Measurements from ENCODE around the gene MED27. TPM values are rescaled to one million over a fixed set of nuclear protein-coding genes. Genes with fewer than 3 reads are reported as not detected.

Gene MED27
- total and polyA plus RNA-seq, 5 donors from 2014 or later, result 28.7 to 58.5 (median 45.9) TPM

DNA sequence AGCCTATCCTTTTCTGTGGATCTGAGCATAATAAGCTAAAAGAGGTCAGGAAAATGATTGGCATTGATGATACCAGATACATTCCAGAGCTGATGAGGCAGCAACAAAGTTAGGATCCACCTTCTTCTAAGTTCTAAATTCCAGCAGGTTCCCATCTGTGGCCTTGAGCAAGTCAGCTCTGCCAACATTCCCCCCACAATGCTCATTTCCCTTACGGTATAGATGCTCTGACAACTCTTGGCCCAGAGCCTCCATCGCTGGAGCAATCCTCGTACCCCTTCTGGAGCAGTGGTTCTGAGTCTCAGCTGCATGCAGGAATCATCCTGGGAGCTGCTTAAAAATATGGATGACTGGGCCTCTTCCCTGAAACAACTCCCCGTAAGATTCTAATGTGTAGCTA lies 78.1 kb downstream of the MED27 start:
- no peak overlapping the region for H3K4me3 ChIP-seq (ENCODE audit: low read depth, low read length)
- DNase-seq (no peak), ATAC-seq (ENCODE audit: low read depth in 2 of 2) (no peak)
- H3K36me3 Mint-ChIP-seq, result peaks cover 25% of the 10 kb centered on the region
- H3K27ac Mint-ChIP-seq, result no peak overlapping the region
- no peaks in the 10 kb centered on the region for H3K9me3 Mint-ChIP-seq
- no peak overlapping the region for H3K27ac ChIP-seq (ENCODE audit: insufficient read depth, low read length, poor library complexity, severe bottlenecking)
- H3K4me1 ChIP-seq (ENCODE audit: control insufficient read depth, insufficient read depth, low read length, poor library complexity, severe bottlenecking), result peaks cover 4% of the 10 kb centered on the region
- no peaks in the 10 kb centered on the region for H3K9me3 ChIP-seq (ENCODE audit: control insufficient read depth in 2 of 2, low read length in 2 of 2)
- H3K4me1 Mint-ChIP-seq, result peaks cover 15 to 47% (median 23%) of the 10 kb centered on the region in 4 donors
- no peaks in the 10 kb centered on the region for H3K27me3 ChIP-seq (ENCODE audit: control insufficient read depth, insufficient read depth, low read length)
- H3K36me3 ChIP-seq (ENCODE audit: control insufficient read depth, insufficient read depth, low read length), result no peaks in the 10 kb centered on the region
- H3K4me3 Mint-ChIP-seq, result no peak overlapping the region
- no peaks in the 10 kb centered on the region for H3K27me3 Mint-ChIP-seq

- H3K27me3 ChIP-seq (ENCODE audit: control insufficient read depth, insufficient read depth, low read length), result no peaks in the 10 kb centered on the region
- H3K4me1 ChIP-seq (ENCODE audit: control insufficient read depth, insufficient read depth, low read length, poor library complexity, severe bottlenecking), result peaks cover 4% of the 10 kb centered on the region
- H3K9me3 ChIP-seq (ENCODE audit: control insufficient read depth in 2 of 2, low read length in 2 of 2), result no peaks in the 10 kb centered on the region
- DNase-seq, result no peak
- H3K4me3 Mint-ChIP-seq, result no peak overlapping the region
- H3K4me1 Mint-ChIP-seq, result peaks cover 15 to 47% (median 21%) of the 10 kb centered on the region in 4 donors
- H3K27me3 Mint-ChIP-seq, result no peaks in the 10 kb centered on the region
- no peaks in the 10 kb centered on the region for H3K9me3 Mint-ChIP-seq
- H3K36me3 Mint-ChIP-seq, result peaks cover 32% of the 10 kb centered on the region
- H3K27ac ChIP-seq (ENCODE audit: insufficient read depth, low read length, poor library complexity, severe bottlenecking), result no peak overlapping the region
- H3K36me3 ChIP-seq (ENCODE audit: control insufficient read depth, insufficient read depth, low read length), result peaks cover 3% of the 10 kb centered on the region
- no peak overlapping the region for H3K27ac Mint-ChIP-seq
- H3K4me3 ChIP-seq (ENCODE audit: low read depth, low read length), result no peak overlapping the region
- ATAC-seq (ENCODE audit: low read depth in 2 of 2), result no peak
These were observed 79.0 kb downstream of the MED27 start for GRCh38 chr9:132000659-132001058.

- H3K27me3 Mint-ChIP-seq, result peaks cover 3% of the 10 kb centered on the region
- peaks cover 32% of the 10 kb centered on the region for H3K36me3 Mint-ChIP-seq
- Histone ChIP-seq H3K27ac (ENCODE audit: insufficient read depth, low read length, poor library complexity, severe bottlenecking) (no peak overlapping the region), H3K36me3 (ENCODE audit: control insufficient read depth, insufficient read depth, low read length) (peaks cover 6% of the 10 kb centered on the region), H3K4me3 (ENCODE audit: low read depth, low read length) (no peak overlapping the region), H3K27me3 (ENCODE audit: control insufficient read depth, insufficient read depth, low read length) (no peaks in the 10 kb centered on the region), H3K4me1 (ENCODE audit: control insufficient read depth, insufficient read depth, low read length, poor library complexity, severe bottlenecking) (peaks cover 4% of the 10 kb centered on the region), H3K9me3 (ENCODE audit: control insufficient read depth in 2 of 2, low read length in 2 of 2) (no peaks in the 10 kb centered on the region)
- peak in 1 of 3 donors; percentile 39 for DNase-seq
- no peaks in the 10 kb centered on the region for H3K9me3 Mint-ChIP-seq
- peaks cover 15 to 45% (median 21%) of the 10 kb centered on the region in 4 donors for H3K4me1 Mint-ChIP-seq
- H3K27ac Mint-ChIP-seq, result peak overlapping the region in 1 of 3 donors; percentile 69
- H3K4me3 Mint-ChIP-seq, result no peak overlapping the region
- ATAC-seq (ENCODE audit: low read depth in 2 of 2), result peak; percentile 44 to 50
These were observed 79.7 kb downstream of the MED27 start for GRCh38 chr9:131999692-132000551.

DNA sequence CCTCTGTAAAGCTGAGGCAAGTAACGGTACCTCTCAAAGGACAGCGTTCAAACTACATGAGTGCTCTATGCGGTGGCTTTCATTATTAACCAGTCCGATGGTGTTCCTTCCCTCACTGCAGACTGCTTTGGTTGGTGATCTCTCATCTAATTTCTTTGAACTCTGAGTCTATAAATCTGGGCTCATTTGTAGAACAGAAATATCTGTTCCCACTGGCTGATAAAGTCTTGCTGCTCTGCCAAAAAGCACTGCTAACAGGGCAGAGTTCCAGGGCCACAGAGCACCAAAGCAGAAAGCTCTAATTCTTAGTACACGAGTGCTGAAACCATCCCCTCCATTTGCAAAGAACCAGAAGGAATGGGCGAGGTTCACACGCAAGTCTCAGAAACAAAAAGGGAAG lies 81.9 kb downstream of the MED27 start:
- Histone ChIP-seq H3K9me3 (ENCODE audit: control insufficient read depth in 2 of 2, low read length in 2 of 2) (no peaks in the 10 kb centered on the region), H3K27ac (ENCODE audit: insufficient read depth, low read length, poor library complexity, severe bottlenecking) (no peak overlapping the region), H3K36me3 (ENCODE audit: control insufficient read depth, insufficient read depth, low read length) (peaks cover 10% of the 10 kb centered on the region), H3K4me3 (ENCODE audit: low read depth, low read length) (no peak overlapping the region), H3K27me3 (ENCODE audit: control insufficient read depth, insufficient read depth, low read length) (no peaks in the 10 kb centered on the region), H3K4me1 (ENCODE audit: control insufficient read depth, insufficient read depth, low read length, poor library complexity, severe bottlenecking) (peaks cover 4% of the 10 kb centered on the region)
- peaks cover 7 to 32% (median 17%) of the 10 kb centered on the region in 4 donors for H3K4me1 Mint-ChIP-seq
- no peaks in the 10 kb centered on the region for H3K9me3 Mint-ChIP-seq
- no peak overlapping the region for H3K4me3 Mint-ChIP-seq
- H3K27ac Mint-ChIP-seq, result no peak overlapping the region
- ATAC-seq (ENCODE audit: low read depth in 2 of 2) (no peak), DNase-seq (no peak)
- peaks cover 4% of the 10 kb centered on the region for H3K27me3 Mint-ChIP-seq
- peaks cover 28% of the 10 kb centered on the region for H3K36me3 Mint-ChIP-seq

GRCh38 chr9:131997076-131997475 lies 82.6 kb downstream of the MED27 start:
- H3K4me3 Mint-ChIP-seq, result no peak overlapping the region
- Histone ChIP-seq H3K27me3 (ENCODE audit: control insufficient read depth, insufficient read depth, low read length) (no peaks in the 10 kb centered on the region), H3K4me3 (ENCODE audit: low read depth, low read length) (no peak overlapping the region), H3K9me3 (ENCODE audit: control insufficient read depth in 2 of 2, low read length in 2 of 2) (no peaks in the 10 kb centered on the region), H3K27ac (ENCODE audit: insufficient read depth, low read length, poor library complexity, severe bottlenecking) (no peak overlapping the region), H3K4me1 (ENCODE audit: control insufficient read depth, insufficient read depth, low read length, poor library complexity, severe bottlenecking) (peaks cover 4% of the 10 kb centered on the region), H3K36me3 (ENCODE audit: control insufficient read depth, insufficient read depth, low read length) (peaks cover 10% of the 10 kb centered on the region)
- no peak for ATAC-seq (ENCODE audit: low read depth in 2 of 2)
- no peak for DNase-seq
- no peaks in the 10 kb centered on the region for H3K9me3 Mint-ChIP-seq
- no peak overlapping the region for H3K27ac Mint-ChIP-seq
- H3K4me1 Mint-ChIP-seq, result peaks cover 7 to 28% (median 13%) of the 10 kb centered on the region in 4 donors
- peaks cover 4% of the 10 kb centered on the region for H3K27me3 Mint-ChIP-seq
- H3K36me3 Mint-ChIP-seq, result peaks cover 32% of the 10 kb centered on the region

GRCh38 chr9:131995382-131995781 lies 84.3 kb downstream of the MED27 start:
- Histone ChIP-seq H3K27me3 (ENCODE audit: control insufficient read depth, insufficient read depth, low read length) (no peaks in the 10 kb centered on the region), H3K4me1 (ENCODE audit: control insufficient read depth, insufficient read depth, low read length, poor library complexity, severe bottlenecking) (peaks cover 4% of the 10 kb centered on the region), H3K9me3 (ENCODE audit: control insufficient read depth in 2 of 2, low read length in 2 of 2) (no peaks in the 10 kb centered on the region), H3K27ac (ENCODE audit: insufficient read depth, low read length, poor library complexity, severe bottlenecking) (no peak overlapping the region), H3K36me3 (ENCODE audit: control insufficient read depth, insufficient read depth, low read length) (peaks cover 10% of the 10 kb centered on the region), H3K4me3 (ENCODE audit: low read depth, low read length) (no peak overlapping the region)
- DNase-seq (no peak), ATAC-seq (ENCODE audit: low read depth in 2 of 2) (no peak)
- Mint-ChIP-seq H3K27me3 (peaks cover 4% of the 10 kb centered on the region), H3K4me1 (peaks cover 7 to 19% (median 9%) of the 10 kb centered on the region in 4 donors), H3K4me3 (no peak overlapping the region), H3K27ac (no peak overlapping the region), H3K36me3 (peaks cover 25% of the 10 kb centered on the region), H3K9me3 (no peaks in the 10 kb centered on the region)

DNA sequence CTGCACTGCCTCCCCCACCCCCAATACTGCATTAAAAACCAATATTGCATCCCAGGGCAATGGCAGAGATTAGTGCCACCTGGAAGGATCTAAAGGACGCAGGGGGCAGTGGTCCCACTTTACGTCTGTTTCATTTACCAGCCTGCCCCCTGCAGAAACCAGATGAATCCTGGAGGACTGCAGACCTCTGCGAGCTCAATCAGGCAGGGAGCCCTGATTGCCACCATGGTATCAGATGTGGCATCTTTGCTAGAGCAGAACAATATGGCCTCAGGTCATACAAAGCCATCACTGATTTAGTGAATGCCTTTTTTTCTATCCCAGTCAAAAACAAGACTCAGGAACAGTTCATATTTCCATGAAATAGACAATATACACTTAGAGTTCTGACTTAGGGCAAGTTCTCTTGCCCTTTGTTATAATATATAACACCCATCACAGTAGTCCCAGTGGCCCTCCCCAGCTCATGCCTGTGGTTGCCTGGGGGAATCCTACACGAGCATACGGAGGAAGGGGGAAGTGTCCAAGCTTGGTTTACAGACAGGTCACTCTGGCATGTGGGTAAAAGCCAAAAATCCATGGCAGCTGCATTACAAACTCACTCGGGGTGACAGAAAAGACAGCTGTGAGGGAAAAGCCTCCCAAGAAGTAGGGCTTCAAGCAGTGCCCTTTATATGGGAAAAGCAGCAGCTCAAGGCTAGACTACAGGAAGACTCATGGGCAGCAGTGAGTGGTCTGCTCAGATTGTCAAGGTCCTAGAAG lies 85.1 kb downstream of the MED27 start:
- Mint-ChIP-seq H3K27ac (no peak overlapping the region), H3K36me3 (peaks cover 29% of the 10 kb centered on the region), H3K4me1 (peaks cover 3 to 12% (median 5%) of the 10 kb centered on the region in 4 donors), H3K4me3 (no peak overlapping the region), H3K27me3 (peaks cover 4% of the 10 kb centered on the region), H3K9me3 (no peaks in the 10 kb centered on the region)
- ATAC-seq (ENCODE audit: low read depth in 2 of 2), result no peak
- no peak for DNase-seq
- Histone ChIP-seq H3K4me1 (ENCODE audit: control insufficient read depth, insufficient read depth, low read length, poor library complexity, severe bottlenecking) (no peaks in the 10 kb centered on the region), H3K27ac (ENCODE audit: insufficient read depth, low read length, poor library complexity, severe bottlenecking) (no peak overlapping the region), H3K9me3 (ENCODE audit: control insufficient read depth in 2 of 2, low read length in 2 of 2) (no peaks in the 10 kb centered on the region), H3K27me3 (ENCODE audit: control insufficient read depth, insufficient read depth, low read length) (no peaks in the 10 kb centered on the region), H3K4me3 (ENCODE audit: low read depth, low read length) (no peak overlapping the region), H3K36me3 (ENCODE audit: control insufficient read depth, insufficient read depth, low read length) (peaks cover 10% of the 10 kb centered on the region)

Measured in CD4-positive, CD25-positive, alpha-beta regulatory T cell (primary cell).